ENCODE results near the gene AKAP11. TPM values are rescaled to one million over a fixed set of nuclear protein-coding genes. Genes with fewer than 3 reads are reported as not detected.

Gene AKAP11
- total RNA-seq, 5 donors from 2014 or later (not counting 1 experiment from before 2014, with no cell fraction given) = 29.1 to 31.6 (median 30.0) TPM

DNA sequence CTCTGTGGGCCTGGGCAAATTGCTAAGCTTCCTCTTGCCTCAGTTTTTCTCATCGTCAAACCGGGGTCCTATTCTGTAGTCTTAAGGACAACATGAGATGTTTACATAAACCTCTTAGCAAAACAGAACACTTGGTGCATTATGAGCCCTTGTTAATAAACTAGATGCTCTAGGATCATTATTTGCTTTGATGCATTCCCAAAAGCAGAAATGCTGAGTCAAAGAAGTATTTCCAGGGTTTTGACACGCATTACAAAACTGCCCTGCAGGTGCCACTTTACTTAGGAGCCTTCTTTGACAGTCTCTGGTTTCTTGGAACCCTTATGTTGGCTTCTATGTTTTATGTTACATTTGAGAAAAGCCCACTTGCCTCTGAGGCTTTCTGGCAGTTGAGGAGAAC lies 12.1 kb downstream of the AKAP11 start:
- ChIA-PET POLR2A (no interaction called here), CTCF (no interaction called here)
- no peak overlapping the region for H3K27ac ChIP-seq (ENCODE audit: low read length)
- no peaks in the 10 kb centered on the region for H3K27me3 ChIP-seq (replicated peaks in 1 of 2; ENCODE audit: control insufficient read depth in 2 of 2, extremely low read depth in 1 of 2, insufficient read depth in 2 of 2, low read length in 1 of 2)
- H3K4me3 ChIP-seq (ENCODE audit: control insufficient read depth in 1 of 2, extremely low read depth in 1 of 2, low read length in 1 of 2) = no peak overlapping the region
- no peak for ATAC-seq (replicated peaks in 1 of 4)
- peaks cover 0 to 10% of the 10 kb centered on the region in 2 experiments for H3K4me1 ChIP-seq (ENCODE audit: control insufficient read depth in 1 of 2, extremely low read depth in 1 of 2, insufficient read depth in 2 of 2, low read length in 2 of 2)
- Mint-ChIP-seq H3K4me3 (no peak overlapping the region), H3K27me3 (no peaks in the 10 kb centered on the region), H3K9me3 (no peaks in the 10 kb centered on the region), H3K27ac (no peak overlapping the region), H3K4me1 (peaks cover 43 to 51% (median 43%) of the 10 kb centered on the region in 3 donors), H3K36me3 (peaks cover 26% of the 10 kb centered on the region)
- no peak for DNase-seq
- H3K36me3 ChIP-seq (ENCODE audit: control insufficient read depth in 2 of 2, extremely low read depth in 1 of 2, insufficient read depth in 1 of 2, low read length in 1 of 2) = peaks cover 4 to 21% of the 10 kb centered on the region in 2 donors
- H3K9me3 ChIP-seq = no peaks in the 10 kb centered on the region
- WGBS (ENCODE audit: insufficient coverage) = no CpG with 5 or more reads among the region's 3 CpGs

DNA sequence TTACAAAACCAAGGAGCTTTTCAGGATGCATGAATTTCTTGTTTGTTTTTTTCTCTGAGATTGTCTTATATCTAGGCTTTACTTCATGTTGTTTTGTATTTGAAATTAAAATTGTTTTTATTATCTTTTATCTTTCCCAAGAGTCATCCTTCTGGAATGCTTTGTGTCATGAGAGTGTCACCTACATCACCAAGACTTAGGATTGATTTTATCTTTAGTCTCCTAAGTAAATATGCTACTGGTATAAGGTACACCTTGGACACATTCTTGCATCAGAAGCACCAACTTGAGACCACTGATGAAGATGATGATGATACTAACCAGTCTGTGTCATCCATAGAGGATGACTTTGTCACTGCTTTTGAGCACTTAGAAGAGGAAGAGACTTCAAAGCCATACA lies 26.4 kb downstream of the AKAP11 start:
- no peaks in the 10 kb centered on the region for H3K27me3 Mint-ChIP-seq
- H3K27ac Mint-ChIP-seq = no peak overlapping the region
- Histone ChIP-seq H3K27me3 (replicated peaks in 1 of 2; ENCODE audit: control insufficient read depth in 2 of 2, extremely low read depth in 1 of 2, insufficient read depth in 2 of 2, low read length in 1 of 2) (no peaks in the 10 kb centered on the region), H3K27ac (ENCODE audit: low read length) (no peak overlapping the region), H3K36me3 (ENCODE audit: control insufficient read depth in 2 of 2, extremely low read depth in 1 of 2, insufficient read depth in 1 of 2, low read length in 1 of 2) (peaks cover 6 to 79% of the 10 kb centered on the region in 2 donors), H3K4me3 (ENCODE audit: control insufficient read depth in 1 of 2, extremely low read depth in 1 of 2, low read length in 1 of 2) (no peak overlapping the region), H3K4me1 (ENCODE audit: control insufficient read depth in 1 of 2, extremely low read depth in 1 of 2, insufficient read depth in 2 of 2, low read length in 2 of 2) (peaks cover 0 to 11% of the 10 kb centered on the region in 2 experiments), H3K9me3 (no peaks in the 10 kb centered on the region)
- H3K9me3 Mint-ChIP-seq = no peaks in the 10 kb centered on the region
- H3K4me3 Mint-ChIP-seq = no peak overlapping the region
- ChIA-PET CTCF (no interaction called here), POLR2A (interaction anchor here (0.6 kb wide), 3 partner anchors 10 to 1570 kb away, joined by 3 to 4 read pairs (median 3); no protein-coding TSS in a partner anchor)
- peaks cover 72% of the 10 kb centered on the region for H3K36me3 Mint-ChIP-seq
- ATAC-seq (replicated peaks in 1 of 4) = no peak
- peaks cover 8 to 17% (median 9%) of the 10 kb centered on the region in 3 donors for H3K4me1 Mint-ChIP-seq
- no peak for DNase-seq

DNA sequence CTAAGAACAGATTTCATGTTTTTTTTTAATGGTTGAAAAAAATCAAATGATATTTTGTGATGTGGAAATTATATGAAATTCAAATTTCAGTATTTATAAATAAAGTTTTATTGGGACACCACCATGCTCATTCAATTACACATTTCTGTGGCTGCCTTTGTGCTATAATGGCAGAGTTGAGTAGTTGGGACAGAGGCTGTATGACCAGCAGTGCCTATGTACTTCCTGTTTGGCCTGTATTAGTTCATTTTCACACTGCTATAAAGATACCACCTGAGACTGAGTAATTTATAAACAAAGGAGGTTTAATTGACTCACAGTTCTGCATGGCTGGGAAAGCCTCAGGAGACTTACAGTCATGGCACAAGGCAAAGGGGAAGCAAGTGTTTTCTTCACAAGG lies 33.6 kb downstream of the AKAP11 start:
- peak overlapping the region in 1 of 2 donors; percentile 1 for H3K27ac Mint-ChIP-seq
- Histone ChIP-seq H3K27ac (ENCODE audit: low read length) (no peak overlapping the region), H3K36me3 (ENCODE audit: control insufficient read depth in 2 of 2, extremely low read depth in 1 of 2, insufficient read depth in 1 of 2, low read length in 1 of 2) (peaks cover 4 to 61% of the 10 kb centered on the region in 2 donors), H3K4me3 (ENCODE audit: control insufficient read depth in 1 of 2, extremely low read depth in 1 of 2, low read length in 1 of 2) (no peak overlapping the region), H3K27me3 (replicated peaks in 1 of 2; ENCODE audit: control insufficient read depth in 2 of 2, extremely low read depth in 1 of 2, insufficient read depth in 2 of 2, low read length in 1 of 2) (no peaks in the 10 kb centered on the region), H3K4me1 (ENCODE audit: control insufficient read depth in 1 of 2, extremely low read depth in 1 of 2, insufficient read depth in 2 of 2, low read length in 2 of 2) (peaks cover 3 to 11% of the 10 kb centered on the region in 2 experiments), H3K9me3 (no peaks in the 10 kb centered on the region)
- POLR2A ChIA-PET = no interaction called here
- DNase-seq (no peak), ATAC-seq (replicated peaks in 1 of 4) (no peak)
- peaks cover 20 to 31% (median 25%) of the 10 kb centered on the region in 3 donors for H3K4me1 Mint-ChIP-seq
- no peak overlapping the region for H3K4me3 Mint-ChIP-seq
- H3K27me3 Mint-ChIP-seq = no peaks in the 10 kb centered on the region
- H3K36me3 Mint-ChIP-seq = peaks cover 77% of the 10 kb centered on the region
- CTCF ChIA-PET = no interaction called here
- no peaks in the 10 kb centered on the region for H3K9me3 Mint-ChIP-seq

DNA sequence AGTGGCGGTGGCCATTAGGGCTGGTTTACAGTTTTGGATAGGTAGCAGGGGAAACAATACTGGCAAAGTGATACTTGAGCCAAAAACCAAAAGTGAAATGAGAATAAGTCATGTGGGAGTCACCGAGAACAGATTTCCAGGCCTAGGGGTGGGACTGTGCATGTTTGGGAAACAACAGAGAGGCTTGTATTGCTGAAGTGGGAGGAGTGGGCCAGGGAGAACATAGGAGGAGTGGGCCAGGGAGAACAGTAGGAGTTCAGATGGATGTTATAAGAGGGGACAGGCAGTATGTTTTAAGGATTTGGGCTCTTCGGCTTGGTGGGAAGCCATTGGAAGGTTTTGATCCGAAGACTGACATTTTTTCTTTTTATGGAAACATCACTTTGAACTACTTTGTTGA lies 35.5 kb downstream of the AKAP11 start:
- H3K4me3 Mint-ChIP-seq = no peak overlapping the region
- CTCF ChIA-PET = no interaction called here
- H3K4me1 Mint-ChIP-seq = peaks cover 27 to 36% (median 32%) of the 10 kb centered on the region in 3 donors
- Histone ChIP-seq H3K4me3 (ENCODE audit: control insufficient read depth in 1 of 2, extremely low read depth in 1 of 2, low read length in 1 of 2) (no peak overlapping the region), H3K4me1 (ENCODE audit: control insufficient read depth in 1 of 2, extremely low read depth in 1 of 2, insufficient read depth in 2 of 2, low read length in 2 of 2) (peaks cover 4% of the 10 kb centered on the region in 2 experiments), H3K36me3 (ENCODE audit: control insufficient read depth in 2 of 2, extremely low read depth in 1 of 2, insufficient read depth in 1 of 2, low read length in 1 of 2) (peaks cover 0 to 48% of the 10 kb centered on the region in 2 donors), H3K27ac (ENCODE audit: low read length) (no peak overlapping the region), H3K27me3 (replicated peaks in 1 of 2; ENCODE audit: control insufficient read depth in 2 of 2, extremely low read depth in 1 of 2, insufficient read depth in 2 of 2, low read length in 1 of 2) (no peaks in the 10 kb centered on the region), H3K9me3 (no peaks in the 10 kb centered on the region)
- H3K9me3 Mint-ChIP-seq = no peaks in the 10 kb centered on the region
- H3K36me3 Mint-ChIP-seq = peaks cover 69% of the 10 kb centered on the region
- H3K27me3 Mint-ChIP-seq = no peaks in the 10 kb centered on the region
- no peak for ATAC-seq (replicated peaks in 1 of 4)
- POLR2A ChIA-PET = interaction anchor here in 1 of 2 donors (0.5 kb wide), 1 partner anchor 1351 kb away, joined by 8 read pairs; no protein-coding TSS in a partner anchor
- peak overlapping the region in 1 of 2 donors; percentile 15 for H3K27ac Mint-ChIP-seq
- 100% methylated on average over 2 of the region's 4 CpGs for WGBS (ENCODE audit: insufficient coverage)
- no peak for DNase-seq

DNA sequence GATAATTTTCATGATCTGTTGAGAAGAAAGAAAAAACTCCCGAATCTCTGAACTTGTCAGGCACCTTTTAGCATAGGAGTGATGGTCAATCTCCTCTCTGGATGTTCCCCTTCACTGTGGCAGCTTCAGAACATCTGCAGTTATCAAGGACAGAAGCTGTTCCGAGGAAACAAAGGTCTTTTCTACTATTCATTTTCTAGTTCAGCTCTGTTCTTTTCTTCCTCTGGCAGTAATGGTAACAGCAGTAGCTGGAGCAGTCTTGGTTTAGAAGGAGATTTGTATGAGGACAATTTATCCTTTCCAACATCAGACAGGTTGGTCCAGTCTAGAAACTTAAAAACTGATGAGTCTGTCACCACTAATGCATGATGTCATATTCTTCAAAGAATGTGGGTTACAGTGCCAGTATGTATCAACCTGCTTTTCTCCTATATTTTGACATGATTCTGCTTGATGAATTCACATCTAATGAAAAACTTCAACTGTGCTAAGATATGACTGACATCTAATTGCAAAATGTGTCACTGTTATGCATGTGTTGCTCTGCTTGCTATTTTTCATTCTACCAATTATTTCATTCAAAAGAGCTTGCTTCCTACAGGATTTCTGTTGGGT lies 41.0 kb downstream of the AKAP11 start:
- Histone ChIP-seq H3K27ac (ENCODE audit: low read length) (no peak overlapping the region), H3K4me1 (ENCODE audit: control insufficient read depth in 1 of 2, extremely low read depth in 1 of 2, insufficient read depth in 2 of 2, low read length in 2 of 2) (peaks cover 4% of the 10 kb centered on the region in 2 experiments), H3K4me3 (ENCODE audit: control insufficient read depth in 1 of 2, extremely low read depth in 1 of 2, low read length in 1 of 2) (no peak overlapping the region), H3K36me3 (ENCODE audit: control insufficient read depth in 2 of 2, extremely low read depth in 1 of 2, insufficient read depth in 1 of 2, low read length in 1 of 2) (peaks cover 2 to 54% of the 10 kb centered on the region in 2 donors), H3K9me3 (no peaks in the 10 kb centered on the region), H3K27me3 (replicated peaks in 1 of 2; ENCODE audit: control insufficient read depth in 2 of 2, extremely low read depth in 1 of 2, insufficient read depth in 2 of 2, low read length in 1 of 2) (no peaks in the 10 kb centered on the region)
- H3K27ac Mint-ChIP-seq = no peak overlapping the region
- WGBS (ENCODE audit: insufficient coverage) = no CpG with 5 or more reads among the region's 2 CpGs
- DNase-seq (no peak), ATAC-seq (replicated peaks in 1 of 4) (no peak)
- no peaks in the 10 kb centered on the region for H3K27me3 Mint-ChIP-seq
- no peaks in the 10 kb centered on the region for H3K9me3 Mint-ChIP-seq
- ChIA-PET POLR2A (no interaction called here), CTCF (no interaction called here)
- H3K36me3 Mint-ChIP-seq = peaks cover 64% of the 10 kb centered on the region
- H3K4me3 Mint-ChIP-seq = no peak overlapping the region
- H3K4me1 Mint-ChIP-seq = peaks cover 23 to 29% (median 25%) of the 10 kb centered on the region in 3 donors

DNA sequence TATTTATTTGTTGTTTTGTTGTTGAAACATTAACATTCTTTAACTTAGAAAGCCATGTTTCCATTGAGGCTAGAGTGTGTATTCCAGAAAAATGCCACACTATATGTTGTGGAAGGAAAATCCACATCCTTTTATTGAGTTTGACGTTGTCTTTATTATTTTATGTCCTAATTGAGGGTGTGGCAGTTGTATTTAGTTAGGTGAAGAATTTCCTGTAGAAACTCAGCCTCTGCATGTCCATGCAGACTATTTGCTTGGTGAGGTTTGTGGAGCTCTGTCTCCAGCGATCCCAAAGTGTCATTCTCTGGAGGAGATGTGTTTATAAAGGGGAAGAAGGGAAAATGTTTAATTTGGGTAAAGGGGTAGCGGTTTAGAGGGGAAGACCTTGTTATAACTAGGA lies 46.6 kb downstream of the AKAP11 start:
- H3K4me1 ChIP-seq (ENCODE audit: control insufficient read depth in 1 of 2, extremely low read depth in 1 of 2, insufficient read depth in 2 of 2, low read length in 2 of 2) = no peaks in the 10 kb centered on the region
- no peak overlapping the region for H3K27ac ChIP-seq (ENCODE audit: low read length)
- H3K4me3 ChIP-seq (ENCODE audit: control insufficient read depth in 1 of 2, extremely low read depth in 1 of 2, low read length in 1 of 2) = no peak overlapping the region
- H3K4me3 Mint-ChIP-seq = no peak overlapping the region
- H3K27me3 ChIP-seq (replicated peaks in 1 of 2; ENCODE audit: control insufficient read depth in 2 of 2, extremely low read depth in 1 of 2, insufficient read depth in 2 of 2, low read length in 1 of 2) = no peaks in the 10 kb centered on the region
- peaks cover 42% of the 10 kb centered on the region for H3K36me3 Mint-ChIP-seq
- DNase-seq (no peak), ATAC-seq (replicated peaks in 1 of 4) (no peak)
- WGBS (ENCODE audit: insufficient coverage) = 90% methylated on average over 2 of the region's 3 CpGs
- H3K27me3 Mint-ChIP-seq = no peaks in the 10 kb centered on the region
- peaks cover 2 to 26% of the 10 kb centered on the region in 2 donors for H3K36me3 ChIP-seq (ENCODE audit: control insufficient read depth in 2 of 2, extremely low read depth in 1 of 2, insufficient read depth in 1 of 2, low read length in 1 of 2)
- CTCF ChIA-PET = interaction anchor here (0.6 to 0.8 kb wide), 2 partner anchors 11 to 15 kb away, joined by 3 read pairs; no protein-coding TSS in a partner anchor
- H3K27ac Mint-ChIP-seq = no peak overlapping the region
- H3K4me1 Mint-ChIP-seq = peaks cover 17 to 22% (median 20%) of the 10 kb centered on the region in 3 donors
- no peaks in the 10 kb centered on the region for H3K9me3 ChIP-seq
- POLR2A ChIA-PET = no interaction called here
- H3K9me3 Mint-ChIP-seq = no peaks in the 10 kb centered on the region

All from T-cell (primary cell).